ENCODE results near the gene C1QTNF6.
"Not testable (repeated sequence)": the region's sequence is repeated elsewhere in the genome, so short reads cannot be mapped to it uniquely, and the experiment has no call there.

C1QTNF6 gene

GRCh38 chr22:37187891-37188761 is at the start of gene C1QTNF6:
Gene C1QTNF6 (minus strand): TSS chr22:37188247. CDS start chr22:37188213, 34 bp downstream.
- TF ChIP-seq CTCF (IDR thresholded peaks at IDR 0.05) (no peak), ZFX (IDR thresholded peaks at IDR 0.05; ENCODE audit: borderline replicate concordance) (no peak)
- H3K27ac ChIP-seq: no peak within 1 kb of the TSS

- TF ChIP-seq CTCF (IDR thresholded peaks at IDR 0.05): no peak
- TF ChIP-seq ZFX (IDR thresholded peaks at IDR 0.05; ENCODE audit: borderline replicate concordance): no peak
- H3K27ac ChIP-seq: no peak overlapping the region
Observed at GRCh38 chr22:37235897-37236607, 48.0 kb upstream of the C1QTNF6 start.

GRCh38 chr22:37234736-37235711 is 47.0 kb upstream of the C1QTNF6 start:
- TF ChIP-seq CTCF (IDR thresholded peaks at IDR 0.05): no peak
- no peak for TF ChIP-seq ZFX (IDR thresholded peaks at IDR 0.05; ENCODE audit: borderline replicate concordance)
- H3K27ac ChIP-seq: no peak overlapping the region

GRCh38 chr22:37233751-37234631 is 45.9 kb upstream of the C1QTNF6 start:
- H3K27ac ChIP-seq: no peak overlapping the region
- no peak for TF ChIP-seq ZFX (IDR thresholded peaks at IDR 0.05; ENCODE audit: borderline replicate concordance)
- TF ChIP-seq CTCF (IDR thresholded peaks at IDR 0.05): no peak

GRCh38 chr22:37233371-37233750 is 45.3 kb upstream of the C1QTNF6 start:
- not testable (repeated sequence) for H3K27ac ChIP-seq

GRCh38 chr22:37232140-37232998 is 44.3 kb upstream of the C1QTNF6 start:
- TF ChIP-seq CTCF (IDR thresholded peaks at IDR 0.05) (no peak), ZFX (IDR thresholded peaks at IDR 0.05; ENCODE audit: borderline replicate concordance) (no peak)
- no peak overlapping the region for H3K27ac ChIP-seq

Data from 22Rv1 (cell line).